Hepatocyte (in vitro differentiated cells): ENCODE measurements around the gene TST. TPM values are rescaled to one million over a fixed set of nuclear protein-coding genes. Genes with fewer than 3 reads are reported as not detected.

Experiments
- DNase-seq: peaks from one replicate; pipeline ENCODE4 v3.0.0-alpha.2; 2016; ENCODE audit warnings: low spot score
- H2AFZ ChIP-seq: fragments of 200-600 bp; sonication (generic); 2 replicates; pipeline ENCODE4 v1.6.0; 2016; ENCODE audit warnings: antibody characterized with exemption, mild to moderate bottlenecking
- H3K27ac ChIP-seq: fragments of 200-600 bp; sonication (generic); 2 replicates; pipeline ENCODE4 v1.5.1; 2016; ENCODE audit warnings: mild to moderate bottlenecking
- H3K27me3 ChIP-seq: fragments of 200-600 bp; sonication (generic); 2 replicates; pipeline ENCODE4 v1.6.1; 2016
- H3K36me3 ChIP-seq: fragments of 200-600 bp; sonication (generic); replicated peaks from 2 replicates; pipeline ENCODE4 v1.5.1; 2016; ENCODE audit warnings: low read depth; ENCODE audit not compliant: insufficient read depth
- H3K4me1 ChIP-seq: fragments of 200-600 bp; sonication (generic); 2 replicates; pipeline ENCODE4 v1.5.1; 2016; ENCODE audit warnings: mild to moderate bottlenecking, moderate library complexity; ENCODE audit not compliant: insufficient read depth
- H3K4me2 ChIP-seq: fragments of 200-600 bp; sonication (generic); 2 replicates; pipeline ENCODE4 v1.6.0; 2016
- H3K4me3 ChIP-seq: fragments of 200-600 bp; sonication (generic); 2 replicates; pipeline ENCODE4 v1.5.1; 2016; ENCODE audit warnings: mild to moderate bottlenecking
- H3K79me2 ChIP-seq: fragments of 200-600 bp; sonication (generic); 2 replicates; pipeline ENCODE4 v1.6.0; 2017; ENCODE audit warnings: mild to moderate bottlenecking
- H3K9me2 ChIP-seq: fragments of 200-600 bp; sonication (generic); replicated peaks from 2 replicates; pipeline ENCODE4 v1.6.0; 2017; ENCODE audit warnings: mild to moderate bottlenecking; ENCODE audit not compliant: insufficient read depth
- H3K9me3 ChIP-seq: fragments of 200-600 bp; sonication (generic); 2 replicates; pipeline ENCODE4 v1.5.1; 2016; ENCODE audit warnings: low read depth, mild to moderate bottlenecking
- H4K20me1 ChIP-seq: fragments of 200-600 bp; sonication (generic); 2 replicates; pipeline ENCODE4 v1.6.0; 2016; ENCODE audit warnings: mild to moderate bottlenecking; ENCODE audit not compliant: insufficient read depth, poor library complexity, severe bottlenecking
- EZH2 ChIP-seq: fragments of 200-600 bp; sonication (generic); IDR thresholded peaks from 2 replicates; pipeline ENCODE4 v1.6.1; 2016; ENCODE audit warnings: antibody characterized with exemption, mild to moderate bottlenecking, borderline replicate concordance
- EZH2phosphoT487 ChIP-seq: fragments of 200-600 bp; sonication (generic); IDR thresholded peaks from one replicate; pipeline ENCODE4 v1.6.1; 2018; ENCODE audit warnings: antibody characterized with exemption, mild to moderate bottlenecking, low read depth, moderate library complexity; ENCODE audit not compliant: unreplicated experiment, severe bottlenecking
- WGBS: methylation state at CpG from one replicate; pipeline ENCODE4 v1.1.6; 2016; ENCODE audit warnings: low lambda C conversion rate; ENCODE audit errors: missing lambda C conversion rate; 5-methylcytosine and 5-hydroxymethylcytosine counted together
- polyA plus RNA-seq: library from polyadenylated mRNA; unstranded; fragments of >200 nt; fragmentation: Nextera tagmentation; extraction: Ambion mirVana; gene quantifications from 2 replicates; pipeline ENCODE4 v1.2.1, GENCODE V29; 2016
- total RNA-seq: library from RNA; depleted of rRNA; stranded (reverse); fragments of >200 nt; gene quantifications from 2 replicates; pipeline ENCODE4 v1.2.3, GENCODE V29; 2014
- TF ChIP-seq, protein P1 (sequence below): fragments of 200-600 bp; sonication (generic); IDR thresholded peaks from 2 replicates; pipeline ENCODE4 v1.5.1; 2016; ENCODE audit warnings: antibody characterized with exemption, mild to moderate bottlenecking; ENCODE audit not compliant: poor library complexity

Gene TST
- total and polyA plus RNA-seq, 2 experiments from 2014 or later = 50.2 to 111 TPM

DNA sequence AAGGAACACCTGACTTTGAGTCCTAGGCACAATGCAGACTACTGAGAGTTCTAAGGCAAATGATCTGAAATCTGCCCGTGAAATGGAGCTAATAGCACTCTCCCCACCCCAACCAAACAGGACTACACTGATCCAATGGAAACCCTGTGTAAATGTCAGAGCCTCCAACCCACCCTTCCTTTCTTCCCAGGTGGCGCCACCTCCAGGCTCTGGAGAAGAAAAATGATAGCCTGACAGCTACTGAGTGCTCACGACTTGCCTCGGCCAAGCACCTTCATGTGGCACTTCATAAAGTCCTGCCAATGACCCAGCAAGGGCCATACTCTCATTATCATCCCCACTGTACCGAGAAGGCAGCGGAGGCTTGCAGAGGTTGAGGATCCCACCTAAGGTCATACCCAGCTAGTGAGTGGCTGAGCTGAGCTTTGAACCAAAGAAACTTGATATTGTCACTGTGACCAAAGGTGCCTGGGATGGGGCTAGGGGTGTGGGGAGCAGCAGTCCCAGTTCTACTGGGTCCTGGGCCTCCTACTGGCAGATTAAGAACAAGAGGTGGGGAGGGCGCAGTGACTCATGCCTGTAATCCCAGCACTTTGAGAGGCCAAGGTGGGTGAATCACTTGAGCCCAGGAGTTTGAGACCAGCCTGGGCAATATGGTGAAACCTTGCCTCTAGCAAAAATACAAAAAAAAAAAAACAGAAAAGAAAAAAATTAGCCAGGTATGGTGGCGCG is 20.5 kb downstream of the TST start:
- DNase-seq = no peak
- Histone ChIP-seq H3K27me3 (no peaks in the 10 kb centered on the region), H3K27ac (no peak overlapping the region), H3K4me2 (no peak overlapping the region), H3K9me2 (no peaks in the 10 kb centered on the region), H3K9me3 (no peaks in the 10 kb centered on the region), H3K36me3 (no peaks in the 10 kb centered on the region), H3K4me3 (no peak overlapping the region), H4K20me1 (no peaks in the 10 kb centered on the region), H2AFZ (no peak overlapping the region), H3K79me2 (no peaks in the 10 kb centered on the region), H3K4me1 (no peaks in the 10 kb centered on the region)
- no peak for TF ChIP-seq EZH2phosphoT487
- TF ChIP-seq, protein P1, sequence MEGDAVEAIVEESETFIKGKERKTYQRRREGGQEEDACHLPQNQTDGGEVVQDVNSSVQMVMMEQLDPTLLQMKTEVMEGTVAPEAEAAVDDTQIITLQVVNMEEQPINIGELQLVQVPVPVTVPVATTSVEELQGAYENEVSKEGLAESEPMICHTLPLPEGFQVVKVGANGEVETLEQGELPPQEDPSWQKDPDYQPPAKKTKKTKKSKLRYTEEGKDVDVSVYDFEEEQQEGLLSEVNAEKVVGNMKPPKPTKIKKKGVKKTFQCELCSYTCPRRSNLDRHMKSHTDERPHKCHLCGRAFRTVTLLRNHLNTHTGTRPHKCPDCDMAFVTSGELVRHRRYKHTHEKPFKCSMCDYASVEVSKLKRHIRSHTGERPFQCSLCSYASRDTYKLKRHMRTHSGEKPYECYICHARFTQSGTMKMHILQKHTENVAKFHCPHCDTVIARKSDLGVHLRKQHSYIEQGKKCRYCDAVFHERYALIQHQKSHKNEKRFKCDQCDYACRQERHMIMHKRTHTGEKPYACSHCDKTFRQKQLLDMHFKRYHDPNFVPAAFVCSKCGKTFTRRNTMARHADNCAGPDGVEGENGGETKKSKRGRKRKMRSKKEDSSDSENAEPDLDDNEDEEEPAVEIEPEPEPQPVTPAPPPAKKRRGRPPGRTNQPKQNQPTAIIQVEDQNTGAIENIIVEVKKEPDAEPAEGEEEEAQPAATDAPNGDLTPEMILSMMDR = peak; percentile 4
- 87% methylated on average over 9 of the region's 9 CpGs for WGBS

DNA sequence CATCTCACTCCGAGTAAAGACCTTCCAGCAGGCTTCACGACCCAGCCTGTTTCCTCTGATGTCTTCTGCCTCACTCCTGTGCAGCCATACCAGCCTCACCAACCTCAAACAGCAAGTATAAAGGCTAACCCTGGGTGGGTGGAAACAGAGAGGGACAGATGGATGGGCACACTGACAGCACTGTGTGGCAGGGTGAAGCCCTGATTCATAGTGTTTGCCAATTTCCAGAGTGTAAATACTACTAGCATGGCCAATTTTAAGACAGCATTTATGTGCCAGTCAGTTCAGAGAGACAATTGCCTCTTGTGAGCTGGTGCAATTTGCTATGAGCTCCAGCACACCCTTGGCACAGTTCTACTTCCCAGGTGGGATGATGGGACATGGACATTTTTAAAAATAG is 21.5 kb downstream of the TST start:
- H3K4me1 ChIP-seq = no peaks in the 10 kb centered on the region
- no peak for DNase-seq
- no peak overlapping the region for H2AFZ ChIP-seq
- WGBS = 87% methylated on average over 2 of the region's 2 CpGs
- H3K36me3 ChIP-seq = no peaks in the 10 kb centered on the region
- H3K79me2 ChIP-seq = no peaks in the 10 kb centered on the region
- no peaks in the 10 kb centered on the region for H3K27me3 ChIP-seq
- H3K4me2 ChIP-seq = no peak overlapping the region
- H3K4me3 ChIP-seq = no peak overlapping the region
- no peak overlapping the region for H3K27ac ChIP-seq
- TF ChIP-seq EZH2phosphoT487 = no peak
- TF ChIP-seq EZH2 = no peak
- TF ChIP-seq, protein P1 = no peak
- no peaks in the 10 kb centered on the region for H3K9me3 ChIP-seq
- no peaks in the 10 kb centered on the region for H3K9me2 ChIP-seq
- H4K20me1 ChIP-seq = no peaks in the 10 kb centered on the region

DNA sequence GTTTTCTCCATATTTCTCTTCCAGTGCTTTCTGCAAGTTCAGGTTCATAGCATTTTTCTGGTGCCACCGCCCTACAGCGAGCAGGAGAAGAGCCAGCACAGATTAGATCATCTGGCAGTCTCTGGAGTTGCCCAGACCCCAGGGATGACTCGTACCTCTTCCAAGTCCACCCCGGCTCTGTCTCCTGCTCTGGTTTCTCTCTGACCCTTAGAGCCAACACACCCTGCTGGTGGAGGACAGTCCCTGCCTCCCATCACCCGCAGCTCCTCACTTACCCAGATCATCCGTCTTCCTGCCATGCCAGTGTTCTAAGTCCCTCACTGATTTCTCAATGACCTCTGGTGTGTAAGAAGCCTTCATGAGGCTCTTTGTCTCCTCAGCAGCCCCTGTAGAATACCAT is 28.0 kb downstream of the TST start:
- H3K9me2 ChIP-seq = no peaks in the 10 kb centered on the region
- 68% methylated on average over 6 of the region's 6 CpGs for WGBS
- TF ChIP-seq, protein P1 = no peak
- TF ChIP-seq EZH2 = no peak
- no peak for TF ChIP-seq EZH2phosphoT487

More for the DNA sequence above, 28.0 kb downstream of the TST start:
- no peak overlapping the region for H3K4me3 ChIP-seq
- no peaks in the 10 kb centered on the region for H3K79me2 ChIP-seq
- no peaks in the 10 kb centered on the region for H3K4me1 ChIP-seq
- H3K9me3 ChIP-seq = no peaks in the 10 kb centered on the region
- no peaks in the 10 kb centered on the region for H3K27me3 ChIP-seq
- no peaks in the 10 kb centered on the region for H3K36me3 ChIP-seq
- H3K4me2 ChIP-seq = no peak overlapping the region
- no peaks in the 10 kb centered on the region for H4K20me1 ChIP-seq
- no peak overlapping the region for H3K27ac ChIP-seq
- DNase-seq = no peak
- no peak overlapping the region for H2AFZ ChIP-seq
